GM18858 (cell line): Measurements from ENCODE around the gene PDE5A.
"Not testable (repeated sequence)": the region's sequence is repeated elsewhere in the genome, so short reads cannot be mapped to it uniquely, and the experiment has no call there.

ENCODE experiments used
- ATAC-seq: cut with Tn5 transposase; IDR thresholded peaks from one replicate; pipeline ENCODE4 v1.9.1; 2021; ENCODE audit not compliant: unreplicated experiment

The PDE5A gene

GRCh38 chr4:119478446-119479179, 150.0 kb downstream of the PDE5A start:
- no peak for ATAC-seq

GRCh38 chr4:119477412-119478053, 151.1 kb downstream of the PDE5A start:
- ATAC-seq = no peak

DNA sequence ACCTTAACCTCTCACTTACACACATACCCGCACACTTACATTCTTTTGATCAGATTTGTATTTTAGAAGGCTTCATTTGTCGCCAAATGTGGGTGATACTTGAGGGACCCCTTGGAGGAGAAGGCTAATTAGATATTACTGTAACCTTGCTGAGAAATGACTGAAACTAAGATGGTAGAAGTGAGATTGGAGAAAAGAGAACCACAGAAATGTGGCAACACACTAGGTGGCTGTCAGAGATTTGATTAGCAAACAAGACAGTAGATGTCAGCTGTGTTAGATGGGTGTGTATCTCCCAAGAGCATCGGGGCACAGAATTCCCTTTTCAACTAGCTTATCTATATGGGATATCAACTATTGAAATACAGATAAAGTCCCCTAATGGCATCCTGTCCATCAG, 157.3 kb downstream of the PDE5A start:
- ATAC-seq = peak; percentile 45

DNA sequence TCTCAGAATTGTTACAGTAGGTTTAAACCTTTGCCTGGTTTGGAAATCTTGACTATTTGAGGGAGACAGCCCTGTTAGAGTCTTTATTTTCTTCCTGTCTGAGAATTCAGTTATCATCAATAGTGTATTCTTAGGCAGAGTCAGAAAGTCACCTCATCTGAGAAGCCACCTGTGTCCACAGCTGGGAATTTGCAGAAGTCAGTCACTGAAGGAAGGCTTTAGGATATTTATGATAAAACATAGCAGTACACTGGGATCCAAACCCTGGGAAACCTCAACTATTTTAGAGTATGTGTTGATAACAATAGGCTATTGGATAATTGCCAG, 157.9 kb downstream of the PDE5A start:
- peak; percentile 33 for ATAC-seq

GRCh38 chr4:119470021-119470736, 158.4 kb downstream of the PDE5A start:
- ATAC-seq = peak; percentile 69

- ATAC-seq = not testable (repeated sequence)
These were observed 159.6 kb downstream of the PDE5A start for GRCh38 chr4:119469039-119469438.

DNA sequence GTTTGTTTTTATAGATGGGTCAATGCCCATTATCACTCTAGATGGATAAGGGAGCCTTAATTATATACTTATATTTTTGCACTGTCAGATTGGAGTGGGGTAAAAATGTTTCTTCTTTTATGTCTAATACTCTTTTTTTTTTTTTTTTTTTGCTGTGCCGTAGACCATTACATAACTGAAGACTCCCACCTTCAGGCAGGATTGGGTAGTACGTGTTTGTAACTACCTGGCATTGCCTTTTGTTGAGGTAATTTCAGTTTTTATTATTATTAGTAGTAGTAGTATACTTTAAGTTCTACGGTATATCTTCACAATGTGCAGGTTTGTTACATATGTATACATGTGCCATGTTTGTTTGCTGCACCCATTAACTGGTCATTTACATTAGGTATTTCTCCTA, 165.9 kb downstream of the PDE5A start:
- peak; percentile 63 for ATAC-seq

DNA sequence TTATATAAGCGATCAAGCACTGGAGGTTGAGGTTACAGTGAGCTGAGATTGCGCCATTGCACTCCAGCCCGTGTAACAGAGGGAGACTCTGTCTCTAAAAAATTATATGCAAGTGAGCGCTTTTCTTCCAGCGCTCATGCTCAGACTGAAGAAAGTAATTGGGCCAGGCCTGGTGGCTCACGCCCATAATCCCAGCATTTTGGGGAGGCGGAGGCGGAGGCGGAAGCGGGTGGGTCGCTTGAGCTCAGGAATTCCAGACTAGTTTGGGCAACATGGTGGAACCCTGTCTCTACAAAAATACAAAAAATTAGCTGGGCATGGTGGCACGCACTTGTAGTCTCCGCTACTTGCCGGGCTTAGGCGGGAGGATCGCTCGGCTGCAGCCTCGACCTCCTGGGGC, 172.9 kb downstream of the PDE5A start:
- not testable (repeated sequence) for ATAC-seq

- peak; percentile 99 for ATAC-seq
These were observed 173.9 kb downstream of the PDE5A start for GRCh38 chr4:119454491-119455270.

DNA sequence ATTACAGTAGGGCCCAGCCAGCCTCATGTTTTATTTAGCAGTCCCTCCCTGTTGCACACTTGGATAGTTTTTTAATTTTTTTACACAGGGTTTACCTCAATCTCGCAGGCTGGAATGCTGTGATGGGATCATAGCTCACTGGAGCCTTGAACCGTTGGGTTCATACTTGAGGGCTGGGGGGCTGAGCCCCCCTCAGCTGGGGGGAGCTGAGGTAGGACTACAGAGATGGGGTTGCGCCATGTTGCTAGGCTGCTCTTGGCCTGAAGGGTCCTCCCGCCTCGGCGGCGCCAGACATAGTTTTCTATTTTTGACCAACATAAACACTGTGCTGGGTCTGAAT, 174.5 kb downstream of the PDE5A start:
- peak; percentile 7 for ATAC-seq

GRCh38 chr4:119453286-119453685, 175.3 kb downstream of the PDE5A start:
- not testable (repeated sequence) for ATAC-seq

DNA sequence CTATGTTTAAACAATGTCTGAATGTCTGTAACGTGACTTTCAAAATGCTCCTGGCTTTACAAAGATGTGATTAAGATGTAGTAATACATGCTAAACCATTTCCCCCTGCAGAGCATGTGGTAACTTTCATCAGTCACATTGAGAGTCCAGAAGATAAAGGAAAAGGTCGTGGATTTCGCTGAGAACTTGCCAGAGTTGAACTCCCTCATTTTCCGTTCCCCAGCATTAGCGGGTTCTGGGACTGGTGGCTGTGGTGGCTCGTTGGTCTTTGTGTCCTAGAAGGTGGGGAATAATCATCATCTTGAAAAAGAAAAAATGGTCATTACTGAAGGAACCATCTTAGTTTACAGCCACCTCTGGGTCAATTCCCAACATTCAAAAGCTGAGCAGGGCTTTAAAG, 178.8 kb downstream of the PDE5A start:
- not testable (repeated sequence) for ATAC-seq
